ENCODE results near the gene LIN7C.

DNA sequence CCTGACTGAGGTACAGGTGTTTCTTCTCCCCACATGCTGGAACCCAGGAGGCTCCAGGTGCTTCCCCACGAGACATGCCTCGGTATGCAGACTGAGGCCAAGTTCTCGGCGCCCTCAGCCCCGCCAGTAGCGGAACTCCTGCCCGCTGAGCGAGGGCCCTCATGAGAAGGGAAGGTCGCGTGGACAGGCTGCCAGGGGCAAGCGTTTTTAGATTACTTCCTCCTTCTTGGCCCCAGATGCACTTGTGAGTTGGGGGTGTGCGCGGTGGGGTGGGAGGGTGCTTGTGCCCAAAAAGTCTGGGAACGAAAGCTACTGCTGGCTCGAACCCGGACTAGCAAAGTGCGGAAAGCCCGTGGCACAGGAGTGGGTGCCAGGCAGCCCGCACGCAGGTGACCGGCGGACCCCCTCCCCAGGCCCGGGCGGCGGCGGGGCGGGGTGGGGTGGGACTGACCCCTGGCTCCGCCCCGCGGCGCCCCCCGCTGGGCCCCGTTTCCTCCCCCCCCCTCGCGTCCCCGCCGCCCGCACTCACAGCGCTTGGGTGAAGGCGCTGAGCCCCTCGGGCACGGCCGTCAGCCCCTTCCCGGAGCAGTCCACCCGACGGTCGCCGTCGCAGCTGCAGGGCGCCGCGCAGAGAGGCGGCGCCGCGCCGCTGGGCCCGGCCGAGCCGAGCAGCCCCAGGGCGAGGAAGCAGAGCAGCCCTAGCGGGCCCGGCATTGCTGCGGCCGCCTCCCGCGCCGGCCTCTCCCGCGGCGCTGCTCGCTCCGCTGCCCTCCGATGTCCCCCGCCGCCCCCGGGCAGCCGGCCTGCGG is 34.8 kb downstream of the LIN7C start:
- TF ChIP-seq, protein P1, sequence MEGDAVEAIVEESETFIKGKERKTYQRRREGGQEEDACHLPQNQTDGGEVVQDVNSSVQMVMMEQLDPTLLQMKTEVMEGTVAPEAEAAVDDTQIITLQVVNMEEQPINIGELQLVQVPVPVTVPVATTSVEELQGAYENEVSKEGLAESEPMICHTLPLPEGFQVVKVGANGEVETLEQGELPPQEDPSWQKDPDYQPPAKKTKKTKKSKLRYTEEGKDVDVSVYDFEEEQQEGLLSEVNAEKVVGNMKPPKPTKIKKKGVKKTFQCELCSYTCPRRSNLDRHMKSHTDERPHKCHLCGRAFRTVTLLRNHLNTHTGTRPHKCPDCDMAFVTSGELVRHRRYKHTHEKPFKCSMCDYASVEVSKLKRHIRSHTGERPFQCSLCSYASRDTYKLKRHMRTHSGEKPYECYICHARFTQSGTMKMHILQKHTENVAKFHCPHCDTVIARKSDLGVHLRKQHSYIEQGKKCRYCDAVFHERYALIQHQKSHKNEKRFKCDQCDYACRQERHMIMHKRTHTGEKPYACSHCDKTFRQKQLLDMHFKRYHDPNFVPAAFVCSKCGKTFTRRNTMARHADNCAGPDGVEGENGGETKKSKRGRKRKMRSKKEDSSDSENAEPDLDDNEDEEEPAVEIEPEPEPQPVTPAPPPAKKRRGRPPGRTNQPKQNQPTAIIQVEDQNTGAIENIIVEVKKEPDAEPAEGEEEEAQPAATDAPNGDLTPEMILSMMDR (IDR thresholded peaks at IDR 0.05): no peak
- TF ChIP-seq POLR2A (IDR thresholded peaks at IDR 0.05): no peak
